ENCODE data around the gene SLC22A31.
"Not testable (repeated sequence)": the region's sequence is repeated elsewhere in the genome, so short reads cannot be mapped to it uniquely, and the experiment has no call there.

The SLC22A31 gene

DNA sequence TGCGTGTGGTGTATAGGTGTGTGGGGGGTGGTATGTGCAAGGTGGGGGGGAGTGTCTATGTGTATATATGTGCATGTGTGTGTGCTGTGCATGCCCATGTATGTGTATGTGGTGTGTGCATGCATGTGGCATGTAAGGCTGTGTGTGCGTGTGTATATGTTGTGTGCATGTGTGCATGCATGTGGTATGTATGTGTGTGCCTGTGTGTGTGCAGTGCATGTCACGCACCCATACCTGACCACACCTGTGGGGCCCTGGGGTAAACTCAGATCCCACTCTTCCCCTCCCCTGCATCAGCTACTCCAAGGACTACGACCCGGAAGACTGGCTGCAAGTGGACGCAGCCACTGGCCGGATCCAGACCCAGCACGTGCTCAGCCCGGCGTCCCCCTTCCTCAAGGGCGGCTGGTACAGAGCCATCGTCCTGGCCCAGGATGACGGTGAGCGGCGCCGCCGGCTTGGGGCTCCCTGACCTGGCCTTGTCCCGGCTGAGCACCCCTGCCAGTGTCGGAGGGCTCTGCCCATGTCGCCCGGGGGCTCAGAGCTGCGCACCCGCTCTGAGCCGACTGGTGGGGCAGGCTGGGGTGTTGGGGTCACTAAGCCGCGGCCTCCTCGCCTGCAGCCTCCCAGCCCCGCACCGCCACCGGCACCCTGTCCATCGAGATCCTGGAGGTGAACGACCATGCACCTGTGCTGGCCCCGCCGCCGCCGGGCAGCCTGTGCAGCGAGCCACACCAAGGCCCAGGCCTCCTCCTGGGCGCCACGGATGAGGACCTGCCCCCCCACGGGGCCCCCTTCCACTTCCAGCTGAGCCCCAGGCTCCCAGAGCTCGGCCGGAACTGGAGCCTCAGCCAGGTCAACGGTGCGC, 9.1 kb downstream of the SLC22A31 start:
- H3K9me3 Mint-ChIP-seq: no peaks in the 10 kb centered on the region
- no peak overlapping the region for H3K27ac Mint-ChIP-seq
- ATAC-seq (no peak), DNase-seq (ENCODE audit: low spot score in 2 of 2) (no peak)
- H3K4me1 Mint-ChIP-seq: peaks cover 7% of the 10 kb centered on the region
- H3K4me3 Mint-ChIP-seq: no peak overlapping the region
- H3K36me3 Mint-ChIP-seq: peaks cover 12% of the 10 kb centered on the region

DNA sequence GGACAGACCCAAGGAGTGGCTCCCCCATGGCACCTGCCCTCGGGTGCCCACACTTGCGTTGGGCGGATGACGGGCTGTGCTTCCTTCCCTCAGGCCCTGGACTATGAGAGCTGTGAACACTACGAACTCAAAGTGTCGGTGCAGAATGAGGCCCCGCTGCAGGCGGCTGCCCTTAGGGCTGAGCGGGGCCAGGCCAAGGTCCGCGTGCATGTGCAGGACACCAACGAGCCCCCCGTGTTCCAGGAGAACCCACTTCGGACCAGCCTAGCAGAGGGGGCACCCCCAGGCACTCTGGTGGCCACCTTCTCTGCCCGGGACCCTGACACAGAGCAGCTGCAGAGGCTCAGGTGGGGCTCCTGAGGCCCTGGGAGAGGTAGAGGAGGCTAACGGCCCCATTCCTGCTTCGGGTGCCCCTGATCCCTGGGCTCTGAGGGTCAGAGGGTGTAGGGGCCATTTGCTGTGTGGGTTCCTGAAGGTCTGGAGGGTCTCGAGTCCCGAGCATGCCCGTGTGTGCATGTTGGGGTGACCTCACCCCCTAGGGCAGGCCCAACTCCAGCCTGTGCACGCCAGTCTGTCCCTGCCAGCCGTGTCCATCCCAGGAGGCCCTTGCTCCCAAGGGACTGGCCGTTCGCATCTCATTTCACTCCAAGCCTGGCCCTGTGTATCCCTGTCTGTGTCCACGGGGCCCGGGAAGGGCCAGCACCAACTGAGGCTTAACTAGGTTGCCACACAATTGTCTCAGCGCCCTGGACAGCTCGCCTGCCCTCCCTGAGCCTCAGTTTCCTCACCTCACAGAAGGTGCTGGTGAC, 10.0 kb downstream of the SLC22A31 start:
- Mint-ChIP-seq H3K4me1 (peaks cover 7% of the 10 kb centered on the region), H3K4me3 (no peak overlapping the region), H3K36me3 (peaks cover 12% of the 10 kb centered on the region), H3K9me3 (no peaks in the 10 kb centered on the region), H3K27ac (no peak overlapping the region)
- no peak for ATAC-seq
- peak in 1 of 2 donors; percentile 2 for DNase-seq (ENCODE audit: low spot score in 2 of 2)

DNA sequence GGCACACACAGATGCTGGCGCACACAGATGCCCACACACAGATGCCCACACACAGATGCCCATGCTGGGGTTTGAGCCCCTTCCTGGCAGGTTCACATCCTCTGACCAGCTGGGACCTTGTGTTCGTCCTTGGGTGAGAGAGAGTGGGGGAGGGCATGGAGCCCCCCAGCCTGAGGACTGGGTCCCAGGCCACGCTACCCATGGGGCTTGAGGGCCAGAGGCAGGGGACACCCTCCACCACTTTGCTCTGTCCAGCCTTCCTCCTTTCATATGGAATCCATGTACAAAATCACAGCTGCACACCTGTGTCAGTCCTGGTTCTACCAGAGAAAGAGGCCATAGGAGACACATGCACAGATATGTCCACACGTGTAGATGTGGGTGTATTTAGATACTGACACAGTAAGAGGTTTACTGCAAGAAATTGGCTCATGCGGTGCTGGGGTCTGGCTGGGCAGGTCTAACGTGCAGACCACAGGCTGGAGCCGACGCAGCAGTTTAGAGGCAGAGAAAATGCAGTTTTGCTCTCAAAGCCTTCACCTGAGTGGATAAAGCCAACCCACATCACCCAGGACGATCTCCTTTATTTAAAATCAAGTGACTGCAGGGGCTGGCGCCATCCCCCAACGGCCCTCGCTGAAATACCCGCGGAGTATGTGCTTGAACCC, 10.8 kb downstream of the SLC22A31 start:
- peaks cover 7% of the 10 kb centered on the region for H3K4me1 Mint-ChIP-seq

DNA sequence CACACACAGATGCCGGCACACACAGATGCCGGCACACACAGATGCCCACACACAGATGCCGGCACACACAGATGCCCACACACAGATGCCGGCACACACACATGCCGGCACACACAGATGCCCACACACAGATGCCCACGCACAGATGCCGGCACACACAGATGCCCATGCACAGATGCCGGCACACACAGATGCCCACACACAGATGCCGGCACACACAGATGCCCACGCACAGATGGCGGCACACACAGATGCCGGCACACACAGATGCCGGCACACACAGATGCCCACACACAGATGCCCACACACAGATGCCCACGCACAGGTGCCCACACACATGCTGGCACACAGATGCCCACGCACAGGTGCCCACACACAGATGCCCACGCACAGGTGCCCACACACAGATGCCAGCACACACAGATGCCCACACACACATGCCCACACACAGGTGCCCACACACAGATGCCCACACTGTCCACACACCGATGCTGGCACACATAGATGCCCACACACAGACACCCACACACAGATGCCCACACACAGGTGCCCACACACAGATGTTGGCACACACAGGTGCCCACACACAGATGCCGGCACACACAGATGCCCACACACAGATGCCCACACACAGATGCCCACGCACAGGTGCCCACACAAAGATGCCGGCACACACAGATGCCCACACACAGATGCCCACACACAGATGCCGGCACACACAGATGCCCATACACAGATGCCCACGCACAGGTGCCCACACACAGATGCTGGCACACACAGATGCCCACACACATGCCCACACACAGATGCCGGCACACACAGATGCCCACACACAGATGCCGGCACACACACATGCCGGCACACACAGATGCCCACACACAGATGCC, 11.6 kb downstream of the SLC22A31 start:
- not testable (repeated sequence) for DNase-seq (ENCODE audit: low spot score in 2 of 2); H3K27ac Mint-ChIP-seq; H3K9me3 Mint-ChIP-seq; ATAC-seq; H3K4me3 Mint-ChIP-seq; H3K4me1 Mint-ChIP-seq
- H3K36me3 Mint-ChIP-seq: peaks cover 18% of the 10 kb centered on the region

More for the DNA sequence above, 10.8 kb downstream of the SLC22A31 start:
- H3K36me3 Mint-ChIP-seq: peaks cover 18% of the 10 kb centered on the region
- no peaks in the 10 kb centered on the region for H3K9me3 Mint-ChIP-seq
- H3K27ac Mint-ChIP-seq: no peak overlapping the region
- DNase-seq (ENCODE audit: low spot score in 2 of 2) (no peak), ATAC-seq (no peak)
- H3K4me3 Mint-ChIP-seq: no peak overlapping the region

DNA sequence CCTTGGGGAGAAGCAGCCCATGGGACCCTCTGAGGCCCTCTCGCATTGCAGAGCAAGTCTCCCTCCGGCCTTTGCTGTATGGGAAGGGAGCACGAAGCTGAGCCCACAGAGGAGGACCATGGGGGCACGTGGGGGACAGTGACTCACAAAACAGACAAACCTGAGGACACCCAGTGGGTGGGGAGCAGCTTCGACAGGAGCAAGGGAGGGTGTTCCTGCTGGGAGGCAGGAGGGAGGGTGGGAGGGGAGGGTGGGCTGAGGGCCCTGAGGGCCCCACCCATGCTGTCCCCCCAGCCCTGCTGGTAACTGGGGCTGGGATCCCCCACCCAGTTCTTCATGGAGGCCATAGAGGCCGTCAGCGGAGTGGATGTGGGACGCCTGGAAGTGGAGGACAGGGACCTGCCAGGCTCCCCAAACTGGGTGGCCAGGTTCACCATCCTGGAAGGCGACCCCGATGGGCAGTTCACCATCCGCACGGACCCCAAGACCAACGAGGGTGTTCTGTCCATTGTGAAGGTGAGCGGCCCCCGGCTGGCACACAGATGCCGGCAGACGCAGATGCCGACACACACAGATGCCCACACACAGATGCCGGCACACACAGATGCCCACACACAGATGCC, 12.5 kb downstream of the SLC22A31 start:
- DNase-seq (ENCODE audit: low spot score in 2 of 2) (peak in 1 of 2 donors; percentile 71), ATAC-seq (peak; percentile 54)
- no peaks in the 10 kb centered on the region for H3K9me3 Mint-ChIP-seq
- H3K4me3 Mint-ChIP-seq: no peak overlapping the region
- peak overlapping the region; percentile 81 for H3K27ac Mint-ChIP-seq
- peaks cover 18% of the 10 kb centered on the region for H3K36me3 Mint-ChIP-seq
- H3K4me1 Mint-ChIP-seq: peaks cover 7% of the 10 kb centered on the region

DNA sequence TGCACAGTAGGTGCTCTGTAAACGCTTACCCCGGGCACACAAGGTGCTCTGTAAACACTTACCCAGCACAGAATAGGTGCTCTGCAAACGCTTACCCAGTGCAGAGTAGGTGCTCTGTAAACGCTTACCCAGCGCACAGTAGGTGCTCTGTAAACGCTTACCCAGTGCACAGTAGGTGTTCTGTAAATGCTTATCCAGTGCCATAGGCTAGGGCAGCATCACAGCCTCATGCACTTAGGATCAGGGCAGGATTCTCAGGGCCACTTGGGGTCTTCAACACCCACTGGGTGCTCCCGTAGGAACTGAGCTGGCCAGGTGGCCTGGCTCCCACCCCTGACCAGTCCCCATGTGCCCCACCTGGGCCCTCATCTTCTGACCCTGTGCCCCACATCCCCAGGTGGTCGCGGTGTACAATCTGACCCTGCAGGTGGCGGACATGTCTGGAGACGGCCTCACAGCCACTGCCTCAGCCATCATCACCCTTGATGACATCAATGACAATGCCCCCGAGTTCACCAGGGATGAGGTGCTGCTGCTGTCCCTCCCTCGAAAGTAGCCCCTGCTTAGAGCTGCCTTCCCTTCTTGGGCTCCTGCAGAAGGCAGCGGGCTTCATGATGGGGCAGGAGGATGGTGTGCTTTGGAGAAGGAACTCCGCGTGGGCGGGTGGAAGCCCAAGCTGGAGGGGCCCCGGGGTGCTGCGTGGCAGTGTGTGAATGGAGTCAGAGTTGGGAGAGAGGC, 13.1 kb downstream of the SLC22A31 start:
- DNase-seq (ENCODE audit: low spot score in 2 of 2) (peak in 1 of 2 donors; percentile 75), ATAC-seq (peak; percentile 74)
- peaks cover 7% of the 10 kb centered on the region for H3K4me1 Mint-ChIP-seq
- no peak overlapping the region for H3K4me3 Mint-ChIP-seq
- no peaks in the 10 kb centered on the region for H3K9me3 Mint-ChIP-seq
- H3K36me3 Mint-ChIP-seq: peaks cover 18% of the 10 kb centered on the region
- H3K27ac Mint-ChIP-seq: peak overlapping the region; percentile 81

DNA sequence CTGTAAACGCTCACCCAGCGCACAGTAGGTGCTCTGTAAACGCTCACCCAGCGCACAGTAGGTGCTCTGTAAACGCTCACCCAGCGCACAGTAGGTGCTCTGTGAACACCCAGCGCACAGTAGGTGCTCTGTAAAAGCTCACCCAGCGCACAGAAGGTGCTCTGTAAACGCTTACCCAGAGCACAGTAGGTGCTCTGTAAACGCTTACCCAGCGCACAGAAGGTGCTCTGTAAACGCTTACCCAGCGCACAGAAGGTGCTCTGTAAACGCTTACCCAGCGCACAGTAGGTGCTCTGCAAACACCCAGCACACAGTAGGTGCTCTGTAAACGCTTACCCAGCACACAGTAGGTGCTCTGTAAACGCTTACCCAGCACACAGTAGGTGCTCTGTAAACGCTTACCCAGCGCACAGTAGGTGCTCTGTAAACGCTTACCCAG, 13.7 kb downstream of the SLC22A31 start:
- H3K27ac Mint-ChIP-seq: peak overlapping the region; percentile 81
- not testable (repeated sequence) for DNase-seq (ENCODE audit: low spot score in 2 of 2); ATAC-seq; H3K4me3 Mint-ChIP-seq; H3K4me1 Mint-ChIP-seq; H3K9me3 Mint-ChIP-seq
- H3K36me3 Mint-ChIP-seq: peaks cover 21% of the 10 kb centered on the region

DNA sequence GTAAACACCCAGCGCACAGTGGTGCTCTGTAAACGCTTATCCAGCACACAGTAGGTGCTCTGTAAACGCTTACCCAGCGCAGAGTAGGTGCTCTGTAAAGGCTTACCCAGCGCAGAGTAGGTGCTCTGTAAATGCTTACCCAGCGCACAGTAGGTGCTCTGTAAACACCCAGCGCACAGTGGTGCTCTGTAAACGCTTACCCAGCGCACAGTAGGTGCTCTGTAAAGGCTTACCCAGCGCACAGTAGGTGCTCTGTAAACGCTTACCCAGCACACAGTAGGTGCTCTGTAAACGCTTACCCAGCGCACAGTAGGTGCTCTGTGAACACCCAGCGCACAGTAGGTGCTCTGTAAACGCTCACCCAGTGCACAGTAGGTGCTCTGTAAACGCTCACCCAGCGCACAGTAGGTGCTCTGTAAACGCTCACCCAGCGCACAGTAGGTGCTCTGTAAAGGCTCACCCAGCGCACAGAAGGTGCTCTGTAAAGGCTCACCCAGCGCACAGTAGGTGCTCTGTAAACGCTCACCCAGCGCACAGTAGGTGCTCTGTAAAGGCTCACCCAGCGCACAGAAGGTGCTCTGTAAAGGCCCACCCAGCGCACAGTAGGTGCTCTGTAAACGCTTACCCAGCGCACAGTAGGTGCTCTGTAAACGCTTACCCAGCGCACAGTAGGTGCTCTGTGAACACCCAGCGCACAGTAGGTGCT, 14.3 kb downstream of the SLC22A31 start:
- Mint-ChIP-seq H3K27ac (peak overlapping the region; percentile 81), H3K36me3 (peaks cover 23% of the 10 kb centered on the region)
- not testable (repeated sequence) for H3K9me3 Mint-ChIP-seq; H3K4me3 Mint-ChIP-seq; ATAC-seq; H3K4me1 Mint-ChIP-seq; DNase-seq (ENCODE audit: low spot score in 2 of 2)

DNA sequence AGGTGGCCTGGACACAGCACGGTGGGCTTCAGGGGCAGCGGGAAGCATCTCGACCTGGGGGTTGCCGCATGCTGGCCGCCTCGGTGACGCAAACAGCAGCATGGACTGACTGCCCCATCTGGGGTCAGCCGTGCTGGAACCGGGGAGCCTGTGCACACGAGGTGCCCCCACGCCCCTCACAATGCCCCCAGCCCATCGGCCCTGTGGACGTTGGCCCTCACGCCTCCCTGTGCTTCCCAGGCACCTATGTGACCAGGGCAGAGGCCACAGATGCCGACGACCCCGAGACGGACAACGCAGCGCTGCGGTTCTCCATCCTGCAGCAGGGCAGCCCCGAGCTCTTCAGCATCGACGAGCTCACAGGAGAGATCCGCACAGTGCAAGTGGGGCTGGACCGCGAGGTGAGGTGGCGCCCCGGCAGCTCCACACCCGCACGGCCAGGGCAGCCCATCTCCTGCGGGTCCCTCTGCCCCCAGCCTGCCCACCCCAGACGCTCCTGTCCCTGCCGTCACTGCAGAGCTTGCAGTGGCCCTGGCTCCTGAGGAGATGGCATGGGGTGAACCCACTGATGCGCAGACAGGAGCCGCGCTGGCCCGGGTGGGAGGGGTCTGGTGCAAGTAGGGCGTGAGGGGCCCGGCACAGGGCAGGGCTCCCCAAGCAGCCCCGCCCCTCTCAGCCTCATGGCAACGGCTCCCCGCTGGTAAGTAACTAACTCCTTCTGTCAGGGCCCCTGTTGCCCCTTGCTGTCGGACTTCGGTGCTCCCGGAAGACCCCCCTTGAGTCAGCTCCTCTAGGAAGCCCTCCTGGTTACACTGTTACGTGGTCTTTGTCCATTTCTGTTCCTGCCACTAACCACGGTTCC, 15.2 kb downstream of the SLC22A31 start:
- no peak for DNase-seq (ENCODE audit: low spot score in 2 of 2)

DNA sequence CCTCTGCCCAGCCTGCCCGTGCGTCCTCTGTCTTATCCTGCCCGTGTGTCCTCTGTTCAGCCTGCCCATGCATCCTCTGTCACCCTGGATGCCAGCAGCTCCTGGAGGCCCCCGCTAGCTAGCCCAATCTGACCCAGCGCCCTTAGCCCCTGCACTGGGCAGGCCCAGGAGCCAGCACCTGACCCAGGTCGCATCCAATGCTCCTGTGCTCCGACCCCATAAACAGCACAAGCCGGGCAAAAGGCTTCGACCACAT, 15.7 kb downstream of the SLC22A31 start:
- Mint-ChIP-seq H3K36me3 (peaks cover 23% of the 10 kb centered on the region), H3K9me3 (no peaks in the 10 kb centered on the region), H3K4me3 (no peak overlapping the region), H3K4me1 (peaks cover 7% of the 10 kb centered on the region), H3K27ac (no peak overlapping the region)
- ATAC-seq: no peak
- DNase-seq (ENCODE audit: low spot score in 2 of 2): no peak

More for the DNA sequence above, 15.2 kb downstream of the SLC22A31 start:
- no peaks in the 10 kb centered on the region for H3K9me3 Mint-ChIP-seq
- peaks cover 7% of the 10 kb centered on the region for H3K4me1 Mint-ChIP-seq
- H3K4me3 Mint-ChIP-seq: no peak overlapping the region
- H3K27ac Mint-ChIP-seq: no peak overlapping the region
- ATAC-seq: peak; percentile 26
- H3K36me3 Mint-ChIP-seq: peaks cover 23% of the 10 kb centered on the region

DNA sequence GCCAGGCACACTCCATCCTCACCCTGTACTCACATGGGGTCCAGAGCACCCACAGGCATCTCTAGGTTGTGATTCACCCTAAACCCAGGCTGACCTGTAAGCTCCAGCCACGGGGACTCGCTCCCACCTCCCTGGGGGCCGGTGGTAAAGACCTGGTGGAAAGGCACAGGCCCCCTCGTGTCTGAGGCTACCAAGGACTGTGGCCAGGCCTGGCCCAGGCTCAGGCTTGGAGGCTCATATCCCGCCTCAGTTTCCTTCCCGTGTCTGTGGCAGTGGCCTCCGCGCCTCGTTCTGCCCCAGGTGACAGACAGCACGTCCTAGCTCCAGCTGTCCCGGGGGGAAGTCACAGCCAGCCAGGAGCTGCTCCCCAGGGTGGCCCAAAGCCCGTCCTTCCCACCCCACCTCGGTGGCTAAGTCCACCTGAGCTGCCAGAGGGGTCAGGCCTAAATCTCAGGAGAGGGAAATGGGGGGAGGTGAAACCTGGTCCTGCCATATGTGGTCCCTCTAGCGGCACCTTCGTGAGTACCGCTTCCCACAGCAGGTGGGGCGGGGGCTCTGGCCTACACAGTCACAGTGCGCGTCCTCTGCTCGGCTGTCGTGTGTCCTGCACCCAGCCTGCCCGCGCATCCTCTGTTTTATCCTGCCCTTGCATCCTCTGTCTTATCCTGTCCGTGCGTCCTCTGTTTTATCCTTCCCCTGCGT, 16.2 kb downstream of the SLC22A31 start:
- Mint-ChIP-seq H3K4me1 (peaks cover 7% of the 10 kb centered on the region), H3K36me3 (peaks cover 23% of the 10 kb centered on the region), H3K9me3 (no peaks in the 10 kb centered on the region), H3K4me3 (no peak overlapping the region), H3K27ac (no peak overlapping the region)
- DNase-seq (ENCODE audit: low spot score in 2 of 2) (no peak), ATAC-seq (no peak)

DNA sequence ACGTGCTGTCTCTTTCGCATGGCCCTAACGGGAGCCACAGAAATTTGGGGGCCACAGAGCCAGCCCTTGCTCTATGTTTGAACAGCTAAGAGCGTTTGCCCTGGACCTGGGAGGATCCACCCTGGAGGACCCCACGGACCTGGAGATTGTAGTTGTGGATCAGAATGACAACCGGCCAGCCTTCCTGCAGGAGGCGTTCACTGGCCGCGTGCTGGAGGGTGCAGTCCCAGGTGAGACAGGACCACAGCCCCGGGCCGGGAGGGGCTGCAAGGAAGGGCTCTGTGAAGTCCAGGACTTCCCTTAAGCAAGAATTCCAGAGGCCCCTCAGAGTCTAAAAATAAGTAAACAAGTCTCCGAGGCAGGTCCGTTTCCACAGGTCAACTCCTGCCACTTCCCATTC, 16.9 kb downstream of the SLC22A31 start:
- DNase-seq (ENCODE audit: low spot score in 2 of 2) (no peak), ATAC-seq (no peak)
- Mint-ChIP-seq H3K9me3 (no peaks in the 10 kb centered on the region), H3K4me3 (no peak overlapping the region), H3K36me3 (peaks cover 23% of the 10 kb centered on the region), H3K27ac (no peak overlapping the region), H3K4me1 (peaks cover 7% of the 10 kb centered on the region)

Data from stimulated activated effector memory CD8-positive, alpha-beta T cell treated with anti-CD3 and anti-CD28 coated beads, Interleukin-12 subunit alpha, Interleukin-12 subunit beta, amount 100 ng/mL, for 72 hours (primary cell).